T-helper 2 cell (primary cell): ENCODE measurements around the gene SUMO3.
A peak's percentile ranks its signal among the peaks of the same experiment; 100 is the strongest.

Experiments
- DNase-seq, 5 experiments: peaks; one replicate each; pipeline versions ENCODE4 v3.0.0 to v3.0.0-alpha.2; 2012 to 2022
- total RNA-seq, 2 donors: gene quantifications; one replicate each; lab custom pipeline; 2026; lab: John Stamatoyannopoulos, UW

Gene SUMO3
- 42.2 to 58.3 reads per million in 2 donors for total RNA-seq

GRCh38 chr21:44817914-44818639 is at the start of gene SUMO3:
SUMO3 (minus strand) TSS chr21:44818062; CDS start chr21:44817968, 94 bp downstream.
- peak; percentile 71 to 94 (median 79) for DNase-seq

GRCh38 chr21:44867464-44867863 is 49.6 kb upstream of the SUMO3 start:
- DNase-seq = no peak

- DNase-seq = no peak
Observed at GRCh38 chr21:44866780-44867179, 48.9 kb upstream of the SUMO3 start.

- DNase-seq = peak in 1 of 5 experiments; percentile 62
Observed at GRCh38 chr21:44865561-44866280, 47.9 kb upstream of the SUMO3 start.

GRCh38 chr21:44862869-44863685 is 45.2 kb upstream of the SUMO3 start:
- no peak for DNase-seq

- DNase-seq = no peak
Observed at GRCh38 chr21:44858791-44859190, 40.9 kb upstream of the SUMO3 start.

- no peak for DNase-seq
Observed at GRCh38 chr21:44858291-44858690, 40.4 kb upstream of the SUMO3 start.

- DNase-seq = no peak
Observed at GRCh38 chr21:44857127-44857892, 39.4 kb upstream of the SUMO3 start.

GRCh38 chr21:44856131-44856530 is 38.3 kb upstream of the SUMO3 start:
- DNase-seq = no peak

- DNase-seq = no peak
Observed at GRCh38 chr21:44855572-44855971, 37.7 kb upstream of the SUMO3 start.

GRCh38 chr21:44854664-44855446 is 37.0 kb upstream of the SUMO3 start:
- DNase-seq = no peak

GRCh38 chr21:44854391-44854663 is 36.5 kb upstream of the SUMO3 start:
- DNase-seq = peak in 1 of 5 experiments; percentile 31

GRCh38 chr21:44853601-44854390 is 35.9 kb upstream of the SUMO3 start:
- DNase-seq = no peak

GRCh38 chr21:44850905-44851657 is 33.2 kb upstream of the SUMO3 start:
- no peak for DNase-seq

GRCh38 chr21:44850208-44850800 is 32.4 kb upstream of the SUMO3 start:
- DNase-seq = no peak

GRCh38 chr21:44849616-44850130 is 31.8 kb upstream of the SUMO3 start:
- DNase-seq = no peak

- no peak for DNase-seq
Observed at GRCh38 chr21:44848821-44849521, 31.1 kb upstream of the SUMO3 start.

GRCh38 chr21:44847261-44848056 is 29.6 kb upstream of the SUMO3 start:
- DNase-seq = no peak
